Skin epidermis (tissue), 12 donors: ENCODE results near the gene ACLY.
A peak's percentile ranks its signal among the peaks of the same experiment; 100 is the strongest.
"Not testable (repeated sequence)": the region's sequence is repeated elsewhere in the genome, so short reads cannot be mapped to it uniquely, and the experiment has no call there.

Experiments used
- H3K27ac ChIP-seq, 21 experiments: fragments of 200-600 bp; sonication (generic) in 11 of 21; one replicate each; pipeline ENCODE4 v1.5.0; 2020; ENCODE audit warnings: mild to moderate bottlenecking in 3 of 21, inconsistent platforms in 2 of 21, moderate library complexity in 2 of 21
- H3K4me3 ChIP-seq, 7 experiments: fragments of 200-600 bp; sonication (generic) in 2 of 7; one replicate each; pipeline ENCODE4 v1.5.0; 2020; ENCODE audit warnings: inconsistent platforms in 2 of 7, mild to moderate bottlenecking in 2 of 7, moderate library complexity in 1 of 7

ACLY gene

DNA sequence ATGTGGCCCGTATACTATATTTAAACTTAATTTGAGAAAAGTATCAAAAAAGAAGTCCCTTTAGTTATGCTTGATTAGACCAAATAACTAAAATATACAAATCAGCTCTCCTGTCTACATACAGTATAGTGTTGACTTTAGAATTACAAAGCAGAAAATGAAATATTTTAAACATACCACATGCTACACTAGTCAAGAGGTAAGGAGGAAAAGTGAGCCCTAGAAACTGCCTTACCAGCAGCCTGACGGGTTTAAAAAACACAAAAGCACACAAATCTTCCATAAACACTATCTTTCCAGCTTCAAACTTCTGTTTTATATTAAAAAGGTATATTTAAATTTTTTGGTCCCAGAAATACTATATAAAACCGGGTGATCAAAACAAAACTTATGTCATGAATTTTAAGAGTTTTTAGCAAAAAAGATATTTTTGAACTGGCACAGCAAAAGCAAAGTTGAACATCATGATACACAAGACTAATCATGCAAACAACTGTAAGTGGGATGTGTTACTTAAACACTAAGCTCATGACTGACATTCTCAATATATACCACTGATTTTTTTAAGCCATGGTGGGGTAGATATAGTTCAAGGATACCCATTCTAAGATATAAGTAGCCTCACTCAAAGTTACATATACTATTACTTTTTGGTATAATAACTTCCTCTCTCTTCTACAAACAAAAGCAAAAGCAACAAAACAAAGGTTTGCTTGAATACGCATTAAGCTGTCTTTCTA, 69.3 kb downstream of the ACLY start:
- Histone ChIP-seq H3K27ac (peak overlapping the region in 1 of 21 experiments; percentile 1), H3K4me3 (no peak overlapping the region)

DNA sequence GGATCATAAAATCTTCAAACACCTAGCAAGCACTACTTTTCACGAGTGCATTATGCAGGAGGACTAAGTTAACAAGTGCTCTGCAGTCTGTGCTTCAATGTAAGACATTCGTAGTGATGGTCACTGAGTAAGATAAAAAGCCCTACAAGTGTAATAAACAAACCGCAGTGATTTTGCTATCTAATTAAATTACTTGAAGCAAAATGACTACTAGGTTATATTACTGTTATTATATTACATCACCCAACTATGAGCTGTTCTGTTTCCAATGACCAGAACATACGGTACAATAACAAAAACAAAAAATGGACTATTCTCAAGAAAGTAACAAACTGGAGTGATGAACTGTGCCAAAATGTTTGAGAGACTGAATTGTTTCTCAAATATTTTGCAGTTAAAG, 70.0 kb downstream of the ACLY start:
- Histone ChIP-seq H3K27ac (no peak overlapping the region), H3K4me3 (no peak overlapping the region)

DNA sequence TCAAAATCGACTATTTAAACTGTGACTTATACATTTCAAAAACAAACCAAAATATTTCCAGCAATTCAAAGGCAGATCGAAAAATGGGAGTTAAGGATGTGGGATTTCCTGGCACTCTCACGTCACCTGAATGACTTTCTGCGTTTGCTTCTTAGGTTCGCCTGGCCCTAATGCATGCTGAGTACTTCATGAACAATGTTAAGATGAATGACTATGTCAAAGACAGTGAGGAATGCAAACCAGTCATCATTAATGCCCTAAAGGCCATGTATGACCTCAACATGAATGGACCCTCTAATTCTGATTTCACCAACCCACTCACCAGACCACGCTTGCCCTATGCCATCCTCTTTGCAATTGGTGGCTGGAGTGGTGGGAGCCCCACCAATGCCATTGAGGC, 73.8 kb downstream of the ACLY start:
- no peak overlapping the region for H3K27ac ChIP-seq
- H3K4me3 ChIP-seq, result no peak overlapping the region

DNA sequence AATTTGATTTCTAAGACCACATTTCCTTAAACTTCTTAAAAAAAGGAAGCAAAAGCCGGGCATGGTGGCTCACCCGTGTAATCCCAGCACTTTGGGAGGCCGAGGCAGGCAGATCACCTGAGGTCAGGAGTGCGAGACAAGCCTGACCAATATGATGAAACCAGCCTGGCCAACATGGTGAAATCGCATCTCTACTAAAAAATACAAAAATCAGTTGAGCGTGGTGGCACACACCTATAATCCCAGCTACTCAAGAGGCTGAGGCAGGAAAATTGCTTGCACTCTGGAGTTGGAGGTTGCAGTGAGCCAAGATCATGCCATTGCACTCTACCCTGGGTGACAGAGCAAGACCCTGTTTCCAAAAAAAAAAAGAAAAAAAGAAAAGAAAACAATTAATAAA, 78.0 kb downstream of the ACLY start:
- H3K4me3 ChIP-seq, H3K27ac ChIP-seq: not testable (repeated sequence)

DNA sequence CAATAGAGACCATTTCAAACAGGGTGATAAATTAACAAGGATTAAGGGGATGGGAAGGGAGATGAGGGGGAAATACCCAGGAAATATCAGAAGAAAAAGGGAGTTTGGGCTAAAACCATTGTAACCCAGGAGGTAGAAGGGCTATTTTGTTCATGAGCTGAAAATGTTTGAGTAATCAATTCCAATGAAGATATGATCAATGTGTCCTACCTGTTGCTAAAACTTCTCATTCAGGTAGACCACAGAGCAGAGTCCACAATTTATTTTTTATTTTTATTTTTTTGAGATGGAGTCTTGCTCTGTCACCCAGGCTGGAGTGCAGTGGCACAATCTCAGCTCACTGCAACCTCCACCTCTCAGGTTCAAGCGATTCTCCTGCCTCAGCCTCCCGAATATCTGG, 79.3 kb downstream of the ACLY start:
- not testable (repeated sequence) for H3K4me3 ChIP-seq, H3K27ac ChIP-seq

GRCh38 chr17:41837761-41838538, 80.8 kb downstream of the ACLY start, which contains the start of gene KLHL10:
Gene KLHL10, plus strand, starts transcription at chr17:41837825. Its CDS starts 108 bp downstream, at chr17:41837933.
- H3K27ac ChIP-seq, result peak within 1 kb of the TSS in 4 of 21 experiments; percentile 82 to 87 (median 85)
- peak within 1 kb of the TSS in 4 of 7 experiments; percentile 50 to 74 (median 73) for H3K4me3 ChIP-seq

- H3K4me3 ChIP-seq, result peak overlapping the region; percentile 50 to 93 (median 73)
- peak overlapping the region in 11 of 21 experiments; percentile 67 to 91 (median 84) for H3K27ac ChIP-seq
Observed at GRCh38 chr17:41836550-41837196, 82.1 kb downstream of the ACLY start.

- H3K4me3 ChIP-seq, result peak within 1 kb of the TSS; percentile 50 to 93 (median 73)
- peak within 1 kb of the TSS in 18 of 21 experiments; percentile 12 to 91 (median 75) for H3K27ac ChIP-seq
Observed at GRCh38 chr17:41835800-41836549, 82.8 kb downstream of the ACLY start, which contains the start of gene NT5C3B. Gene NT5C3B, minus strand, starts transcription at chr17:41836232. Its CDS starts 39 bp downstream, at chr17:41836193.

- Histone ChIP-seq H3K4me3 (peak overlapping the region; percentile 50 to 93 (median 73)), H3K27ac (peak overlapping the region in 16 of 21 experiments; percentile 12 to 91 (median 78))
Observed at GRCh38 chr17:41835214-41835799, 83.4 kb downstream of the ACLY start.

DNA sequence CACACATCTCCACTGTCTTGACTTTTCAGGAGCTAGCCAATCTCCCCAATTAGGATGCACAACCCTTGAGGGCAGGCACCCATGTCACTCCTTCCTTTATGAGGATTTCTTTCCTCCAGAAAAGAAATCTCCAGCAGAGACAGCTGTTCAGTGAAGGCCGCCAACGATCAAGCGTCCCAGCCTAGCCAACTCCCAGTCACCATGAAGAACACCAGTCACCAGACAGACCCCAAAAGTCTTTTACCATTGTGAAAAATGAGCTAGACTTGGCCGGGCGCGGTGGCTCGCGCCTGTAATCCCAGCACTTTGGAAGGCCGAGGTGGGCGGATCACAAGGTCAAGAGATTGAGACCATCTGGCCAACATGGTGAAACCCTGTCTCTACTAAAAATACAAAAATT, 88.8 kb downstream of the ACLY start:
- H3K4me3 ChIP-seq, H3K27ac ChIP-seq: not testable (repeated sequence)

- Histone ChIP-seq H3K4me3 (no peak overlapping the region), H3K27ac (no peak overlapping the region)
Observed at GRCh38 chr17:41825175-41825845, 93.4 kb downstream of the ACLY start.

DNA sequence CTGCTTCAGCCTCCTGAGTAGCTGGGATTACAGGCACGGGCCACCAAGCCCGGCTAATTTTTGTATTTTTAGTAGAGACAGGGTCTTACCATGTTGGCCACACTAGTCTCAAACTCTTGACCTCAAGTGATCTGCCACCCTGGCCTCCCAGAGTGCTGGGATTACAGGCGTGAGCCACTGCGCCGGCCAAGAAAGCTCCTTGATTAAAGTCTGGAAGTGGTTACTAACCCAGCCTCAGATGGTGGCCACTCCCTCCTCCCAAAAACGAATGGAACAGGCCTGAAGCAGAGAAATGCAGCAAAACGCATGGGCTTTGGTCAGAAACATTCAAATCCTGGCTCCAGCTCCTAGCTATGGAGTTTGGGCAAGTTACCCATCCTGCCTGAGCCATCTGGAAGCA, 94.7 kb downstream of the ACLY start:
- Histone ChIP-seq H3K4me3 (no peak overlapping the region), H3K27ac (no peak overlapping the region)

GRCh38 chr17:41823580-41823979, 95.2 kb downstream of the ACLY start:
- H3K27ac ChIP-seq, result no peak overlapping the region
- H3K4me3 ChIP-seq, result no peak overlapping the region

DNA sequence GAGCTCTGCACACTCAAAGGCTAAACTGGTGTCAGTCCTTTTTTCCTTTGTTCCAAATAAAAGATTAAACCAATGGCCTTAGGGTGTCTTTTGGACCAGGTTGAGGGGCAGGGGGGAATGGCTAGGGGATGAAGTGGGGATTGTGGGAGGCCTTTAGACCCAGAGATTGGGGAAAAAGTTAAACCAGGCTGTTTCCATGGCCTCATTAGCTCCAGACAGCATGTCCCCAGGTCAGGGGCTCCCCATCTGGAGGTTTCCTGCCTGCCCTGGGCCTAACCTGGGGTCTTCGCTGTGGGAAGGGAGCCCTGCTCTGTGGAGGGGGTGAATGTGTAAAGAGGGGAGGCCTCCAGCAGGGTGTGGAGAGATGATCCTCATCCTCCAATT, 95.6 kb downstream of the ACLY start:
- Histone ChIP-seq H3K27ac (no peak overlapping the region), H3K4me3 (no peak overlapping the region)

DNA sequence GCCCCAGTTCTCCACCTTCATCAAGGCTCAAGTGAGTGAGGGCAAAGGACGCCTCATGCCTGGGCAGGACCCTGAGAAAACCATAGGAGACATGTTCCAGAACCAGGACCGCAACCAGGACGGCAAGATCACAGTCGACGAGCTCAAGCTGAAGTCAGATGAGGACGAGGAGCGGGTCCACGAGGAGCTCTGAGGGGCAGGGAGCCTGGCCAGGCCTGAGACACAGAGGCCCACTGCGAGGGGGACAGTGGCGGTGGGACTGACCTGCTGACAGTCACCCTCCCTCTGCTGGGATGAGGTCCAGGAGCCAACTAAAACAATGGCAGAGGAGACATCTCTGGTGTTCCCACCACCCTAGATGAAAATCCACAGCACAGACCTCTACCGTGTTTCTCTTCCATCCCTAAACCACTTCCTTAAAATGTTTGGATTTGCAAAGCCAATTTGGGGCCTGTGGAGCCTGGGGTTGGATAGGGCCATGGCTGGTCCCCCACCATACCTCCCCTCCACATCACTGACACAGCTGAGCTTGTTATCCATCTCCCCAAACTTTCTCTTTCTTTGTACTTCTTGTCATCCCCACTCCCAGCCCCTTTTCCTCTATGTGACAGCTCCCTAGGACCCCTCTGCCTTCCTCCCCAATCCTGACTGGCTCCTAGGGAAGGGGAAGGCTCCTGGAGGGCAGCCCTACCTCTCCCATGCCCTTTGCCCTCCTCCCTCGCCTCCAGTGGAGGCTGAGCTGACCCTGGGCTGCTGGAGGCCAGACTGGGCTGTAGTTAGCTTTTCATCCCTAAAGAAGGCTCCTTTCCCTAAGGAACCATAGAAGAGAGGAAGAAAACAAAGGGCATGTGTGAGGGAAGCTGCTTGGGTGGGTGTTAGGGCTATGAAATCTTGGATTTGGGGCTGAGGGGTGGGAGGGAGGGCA, 96.3 kb downstream of the ACLY start:
- Histone ChIP-seq H3K4me3 (no peak overlapping the region), H3K27ac (no peak overlapping the region)

DNA sequence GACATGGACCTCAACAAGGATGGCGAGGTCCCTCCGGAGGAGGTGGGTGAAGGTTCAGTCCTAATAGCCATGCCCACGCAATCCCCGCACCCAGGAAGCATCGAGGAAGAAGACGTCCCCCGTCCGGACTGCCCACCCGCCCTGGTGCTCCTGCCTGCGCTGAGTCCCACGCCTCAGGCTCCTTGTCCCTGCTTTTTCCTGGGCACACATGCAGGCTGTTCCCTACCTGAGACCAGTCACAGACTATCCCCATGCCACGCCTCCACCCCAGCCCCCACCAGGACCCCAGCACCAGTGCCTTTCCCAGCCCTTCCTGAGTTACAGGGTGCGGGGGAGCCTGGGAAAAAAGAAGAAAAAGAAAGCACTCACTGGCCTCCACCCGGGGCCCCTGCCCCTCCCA, 97.0 kb downstream of the ACLY start:
- Histone ChIP-seq H3K27ac (no peak overlapping the region), H3K4me3 (no peak overlapping the region)

- no peak overlapping the region for H3K27ac ChIP-seq
- H3K4me3 ChIP-seq, result no peak overlapping the region
Observed at GRCh38 chr17:41818024-41818423, 100.7 kb downstream of the ACLY start.
